Large intestine (tissue), 3 donors: ENCODE results near the gene ALDOA. TPM values are rescaled to one million over a fixed set of nuclear protein-coding genes. Genes with fewer than 3 reads are reported as not detected.
A peak's percentile ranks its signal among the peaks of the same experiment; 100 is the strongest.

Source experiments
- DNase-seq, 2 donors: peaks; one replicate each; pipeline versions ENCODE4 v3.0.0 to v3.0.0-alpha.2; 2013
- H3K27ac ChIP-seq: one replicate; pipeline ENCODE4 v1.5.1; 2013; ENCODE audit warnings: low read length
- H3K27me3 ChIP-seq: 2 replicates; pipeline ENCODE4 v1.6.1; 2013; ENCODE audit warnings: low read length; ENCODE audit not compliant: control insufficient read depth, insufficient read depth
- H3K36me3 ChIP-seq: 2 replicates; pipeline ENCODE4 v1.6.1; 2013; ENCODE audit warnings: low read length; ENCODE audit not compliant: control insufficient read depth, insufficient read depth
- H3K4me1 ChIP-seq: one replicate; pipeline ENCODE4 v1.6.1; 2013; ENCODE audit warnings: low read length; ENCODE audit not compliant: control insufficient read depth, insufficient read depth
- H3K4me3 ChIP-seq: one replicate; pipeline ENCODE4 v1.5.1; 2013; ENCODE audit warnings: low read length
- H3K9me3 ChIP-seq: one replicate; pipeline ENCODE4 v1.6.1; 2013; ENCODE audit warnings: mild to moderate bottlenecking, low read depth, low read length, moderate library complexity; ENCODE audit not compliant: control insufficient read depth
- WGBS: methylation state at CpG from one replicate; pipeline ENCODE4 v1.1.5; 2013; ENCODE audit warnings: low lambda C conversion rate; ENCODE audit not compliant: insufficient coverage; 5-methylcytosine and 5-hydroxymethylcytosine counted together
- polyA plus RNA-seq: library from polyadenylated mRNA; unstranded; fragments of 120-200 nt; gene quantifications from one replicate; pipeline ENCODE4 v1.2.1, GENCODE V29; 2013

The ALDOA gene
- polyA plus RNA-seq, 1 donor, result 421 TPM

- WGBS, result no CpG with 5 or more reads among the region's 22 CpGs
- Histone ChIP-seq H3K4me1 (peaks cover 15% of the 10 kb centered on the region), H3K27ac (no peak overlapping the region), H3K36me3 (peaks cover 25% of the 10 kb centered on the region), H3K4me3 (no peak overlapping the region), H3K9me3 (no peaks in the 10 kb centered on the region), H3K27me3 (no peaks in the 10 kb centered on the region)
- DNase-seq, result no peak
These were observed 23.5 kb downstream of the ALDOA start for GRCh38 chr16:30088832-30089624.

GRCh38 chr16:30090610-30091331, 25.2 kb downstream of the ALDOA start:
- no peak for DNase-seq
- peak overlapping the region; percentile 80 for H3K4me3 ChIP-seq
- no CpG with 5 or more reads among the region's 26 CpGs for WGBS
- no peaks in the 10 kb centered on the region for H3K27me3 ChIP-seq
- no peaks in the 10 kb centered on the region for H3K9me3 ChIP-seq
- peaks cover 18% of the 10 kb centered on the region for H3K36me3 ChIP-seq
- no peak overlapping the region for H3K27ac ChIP-seq
- peaks cover 22% of the 10 kb centered on the region for H3K4me1 ChIP-seq

GRCh38 chr16:30091474-30092372, 26.2 kb downstream of the ALDOA start, which contains the start of gene TBX6:
TSS of gene TBX6 (minus strand) at chr16:30091924. CDS start at chr16:30091193, 731 bp downstream.
- Histone ChIP-seq H3K9me3 (peaks cover 5% of the 10 kb centered on the region), H3K36me3 (peaks cover 15% of the 10 kb centered on the region), H3K4me1 (peaks cover 24% of the 10 kb centered on the region), H3K27me3 (no peaks in the 10 kb centered on the region), H3K27ac (peak within 1 kb of the TSS; percentile 47), H3K4me3 (peak within 1 kb of the TSS; percentile 80)
- peak; percentile 90 to 94 for DNase-seq
- no CpG with 5 or more reads among the region's 76 CpGs for WGBS

GRCh38 chr16:30092373-30093010, 26.9 kb downstream of the ALDOA start:
- WGBS, result no CpG with 5 or more reads among the region's 22 CpGs
- H3K36me3 ChIP-seq, result peaks cover 15% of the 10 kb centered on the region
- H3K27ac ChIP-seq, result peak overlapping the region; percentile 47
- H3K4me1 ChIP-seq, result peaks cover 25% of the 10 kb centered on the region
- DNase-seq, result peak; percentile 54 to 69
- H3K27me3 ChIP-seq, result no peaks in the 10 kb centered on the region
- H3K9me3 ChIP-seq, result peaks cover 13% of the 10 kb centered on the region
- H3K4me3 ChIP-seq, result peak overlapping the region; percentile 80

- H3K36me3 ChIP-seq, result peaks cover 15% of the 10 kb centered on the region
- H3K4me1 ChIP-seq, result peaks cover 25% of the 10 kb centered on the region
- peaks cover 14% of the 10 kb centered on the region for H3K9me3 ChIP-seq
- H3K27me3 ChIP-seq, result no peaks in the 10 kb centered on the region
- WGBS, result no CpG with 5 or more reads among the region's 11 CpGs
- peak overlapping the region; percentile 70 for H3K4me3 ChIP-seq
- no peak for DNase-seq
- H3K27ac ChIP-seq, result peak overlapping the region; percentile 62
These were observed 29.1 kb downstream of the ALDOA start for GRCh38 chr16:30094541-30095165.

- peaks cover 14% of the 10 kb centered on the region for H3K9me3 ChIP-seq
- WGBS, result no CpG with 5 or more reads among the region's 47 CpGs
- peak overlapping the region; percentile 70 for H3K4me3 ChIP-seq
- H3K27ac ChIP-seq, result peak overlapping the region; percentile 62
- H3K36me3 ChIP-seq, result peaks cover 15% of the 10 kb centered on the region
- no peak for DNase-seq
- peaks cover 25% of the 10 kb centered on the region for H3K4me1 ChIP-seq
- H3K27me3 ChIP-seq, result no peaks in the 10 kb centered on the region
These were observed 29.9 kb downstream of the ALDOA start for GRCh38 chr16:30095166-30096078.

GRCh38 chr16:30096105-30096861, 30.7 kb downstream of the ALDOA start, which contains the start of gene YPEL3:
TSS of gene YPEL3 (minus strand) at chr16:30096213. CDS start at chr16:30095482, 731 bp downstream.
- H3K9me3 ChIP-seq, result peaks cover 14% of the 10 kb centered on the region
- no CpG with 5 or more reads among the region's 77 CpGs for WGBS
- peak; percentile 93 to 95 for DNase-seq
- H3K4me3 ChIP-seq, result peak within 1 kb of the TSS; percentile 70
- no peaks in the 10 kb centered on the region for H3K27me3 ChIP-seq
- peaks cover 21% of the 10 kb centered on the region for H3K4me1 ChIP-seq
- H3K27ac ChIP-seq, result peak within 1 kb of the TSS; percentile 71
- peaks cover 15% of the 10 kb centered on the region for H3K36me3 ChIP-seq

- 100% methylated on average over 1 of the region's 18 CpGs for WGBS
- peak overlapping the region; percentile 71 for H3K27ac ChIP-seq
- H3K4me1 ChIP-seq, result peaks cover 17% of the 10 kb centered on the region
- peaks cover 15% of the 10 kb centered on the region for H3K36me3 ChIP-seq
- peak overlapping the region; percentile 46 for H3K4me3 ChIP-seq
- H3K27me3 ChIP-seq, result no peaks in the 10 kb centered on the region
- no peak for DNase-seq
- peaks cover 14% of the 10 kb centered on the region for H3K9me3 ChIP-seq
These were observed 31.5 kb downstream of the ALDOA start for GRCh38 chr16:30096862-30097563.
